ENCODE measurements around the gene KIF5C. TPM values are rescaled to one million over a fixed set of nuclear protein-coding genes. Genes with fewer than 3 reads are reported as not detected.

KIF5C gene
- total RNA-seq, 1 donor from 2014 or later: 63.1 TPM

DNA sequence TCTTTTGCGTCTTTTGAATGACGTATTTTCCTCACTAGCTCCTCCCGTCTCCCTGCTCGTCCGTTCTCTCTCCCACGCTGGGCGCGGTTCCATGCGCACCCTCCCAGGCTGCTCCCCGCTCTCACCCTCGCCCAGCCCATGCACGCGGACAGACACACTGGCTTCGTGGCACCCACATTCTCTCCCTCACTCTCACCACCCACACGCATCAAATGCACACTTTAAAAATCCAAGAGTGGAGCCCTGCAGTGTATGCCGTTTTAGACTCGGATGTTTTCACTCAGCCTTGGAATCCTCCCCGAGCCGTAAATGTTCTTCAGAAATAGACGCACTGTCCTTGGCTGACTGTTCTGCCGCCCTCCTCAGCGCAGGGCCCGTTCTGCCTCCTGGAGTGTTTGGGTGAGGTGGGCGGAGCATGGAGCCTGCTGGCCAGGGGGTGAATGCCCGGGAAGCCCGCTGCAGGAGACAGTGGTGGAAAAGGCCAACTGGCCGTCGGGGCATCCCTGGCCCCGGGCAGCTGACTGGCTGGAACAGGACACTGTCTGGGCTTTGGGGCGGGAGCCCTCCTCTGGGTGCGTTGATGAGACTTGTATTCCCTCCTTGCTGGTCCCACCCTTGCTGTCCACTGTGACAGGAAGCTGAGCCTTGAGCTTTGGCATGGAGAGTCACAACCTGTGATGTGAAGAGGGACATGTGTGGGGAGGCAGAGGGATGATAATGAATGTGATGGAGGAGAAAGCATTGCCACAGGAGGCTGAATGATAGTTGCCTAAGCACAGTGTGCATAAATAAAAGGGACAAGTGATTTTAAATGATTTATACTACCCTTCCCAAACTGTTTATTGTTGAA lies 128.1 kb downstream of the KIF5C start:
- Mint-ChIP-seq H3K27me3 (ENCODE audit: insufficient read depth, low read depth) (no peaks in the 10 kb centered on the region), H3K4me3 (no peak overlapping the region), H3K36me3 (peaks cover 52% of the 10 kb centered on the region), H3K27ac (no peak overlapping the region), H3K9me3 (no peaks in the 10 kb centered on the region), H3K4me1 (peaks cover 15% of the 10 kb centered on the region)
- H3F3A ChIP-seq (ENCODE audit: low read depth): peaks cover 18% of the 10 kb centered on the region
- DNase-seq (ENCODE audit: low spot score): no peak
- no peaks in the 10 kb centered on the region for H3K27me3 ChIP-seq
- H2AFZ ChIP-seq (replicated peaks): no peak overlapping the region
- no peak overlapping the region for H3K9ac ChIP-seq
- H3K27ac ChIP-seq: no peak overlapping the region
- H3K79me2 ChIP-seq (ENCODE audit: low read depth): no peaks in the 10 kb centered on the region
- TF ChIP-seq EZH2 (IDR thresholded peaks at IDR 0.05) (no peak), EZH2phosphoT487 (IDR thresholded peaks at IDR 0.05) (no peak)
- TF ChIP-seq, protein P1, sequence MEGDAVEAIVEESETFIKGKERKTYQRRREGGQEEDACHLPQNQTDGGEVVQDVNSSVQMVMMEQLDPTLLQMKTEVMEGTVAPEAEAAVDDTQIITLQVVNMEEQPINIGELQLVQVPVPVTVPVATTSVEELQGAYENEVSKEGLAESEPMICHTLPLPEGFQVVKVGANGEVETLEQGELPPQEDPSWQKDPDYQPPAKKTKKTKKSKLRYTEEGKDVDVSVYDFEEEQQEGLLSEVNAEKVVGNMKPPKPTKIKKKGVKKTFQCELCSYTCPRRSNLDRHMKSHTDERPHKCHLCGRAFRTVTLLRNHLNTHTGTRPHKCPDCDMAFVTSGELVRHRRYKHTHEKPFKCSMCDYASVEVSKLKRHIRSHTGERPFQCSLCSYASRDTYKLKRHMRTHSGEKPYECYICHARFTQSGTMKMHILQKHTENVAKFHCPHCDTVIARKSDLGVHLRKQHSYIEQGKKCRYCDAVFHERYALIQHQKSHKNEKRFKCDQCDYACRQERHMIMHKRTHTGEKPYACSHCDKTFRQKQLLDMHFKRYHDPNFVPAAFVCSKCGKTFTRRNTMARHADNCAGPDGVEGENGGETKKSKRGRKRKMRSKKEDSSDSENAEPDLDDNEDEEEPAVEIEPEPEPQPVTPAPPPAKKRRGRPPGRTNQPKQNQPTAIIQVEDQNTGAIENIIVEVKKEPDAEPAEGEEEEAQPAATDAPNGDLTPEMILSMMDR (IDR thresholded peaks at IDR 0.05): no peak
- H3K36me3 ChIP-seq: peaks cover 16% of the 10 kb centered on the region
- no peak overlapping the region for H3K4me2 ChIP-seq
- peaks cover 9% of the 10 kb centered on the region for H4K20me1 ChIP-seq (ENCODE audit: low read depth)
- no peaks in the 10 kb centered on the region for H3K9me3 ChIP-seq (ENCODE audit: low read depth)
- peaks cover 22% of the 10 kb centered on the region for H3K4me1 ChIP-seq
- H3K4me3 ChIP-seq: no peak overlapping the region

DNA sequence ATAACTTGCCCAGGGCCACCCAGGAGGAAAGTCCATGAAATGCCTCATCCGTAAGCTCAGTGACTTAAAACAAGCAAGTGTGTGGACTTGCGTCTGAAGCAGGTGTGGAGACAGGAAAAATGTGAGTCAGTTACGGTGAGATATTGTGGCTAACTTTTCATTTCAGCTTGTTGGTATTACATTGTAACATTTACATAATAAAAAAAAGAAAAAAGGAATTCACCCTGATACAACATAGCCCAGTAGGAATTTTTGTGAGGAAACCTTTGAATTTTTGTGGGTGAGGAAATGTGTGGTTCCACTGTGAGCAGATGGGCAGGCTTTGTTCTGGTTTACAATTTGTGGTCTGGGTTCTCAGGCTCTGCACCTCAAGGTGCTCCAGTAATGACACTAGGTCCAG lies 129.8 kb downstream of the KIF5C start:
- H3K9me3 Mint-ChIP-seq: no peaks in the 10 kb centered on the region
- peaks cover 58% of the 10 kb centered on the region for H3K36me3 Mint-ChIP-seq
- Histone ChIP-seq H4K20me1 (ENCODE audit: low read depth) (no peaks in the 10 kb centered on the region), H3K27me3 (no peaks in the 10 kb centered on the region), H3K79me2 (ENCODE audit: low read depth) (no peaks in the 10 kb centered on the region), H3K9me3 (ENCODE audit: low read depth) (no peaks in the 10 kb centered on the region), H3F3A (ENCODE audit: low read depth) (peaks cover 2% of the 10 kb centered on the region), H3K4me1 (peaks cover 11% of the 10 kb centered on the region), H3K4me3 (no peak overlapping the region), H2AFZ (replicated peaks) (no peak overlapping the region), H3K9ac (no peak overlapping the region), H3K27ac (no peak overlapping the region), H3K4me2 (no peak overlapping the region), H3K36me3 (peaks cover 16% of the 10 kb centered on the region)
- no peaks in the 10 kb centered on the region for H3K27me3 Mint-ChIP-seq (ENCODE audit: insufficient read depth, low read depth)
- peak overlapping the region; percentile 87 for H3K27ac Mint-ChIP-seq
- H3K4me3 Mint-ChIP-seq: no peak overlapping the region
- peaks cover 4% of the 10 kb centered on the region for H3K4me1 Mint-ChIP-seq
- DNase-seq (ENCODE audit: low spot score): no peak
- TF ChIP-seq EZH2 (IDR thresholded peaks at IDR 0.05) (no peak), EZH2phosphoT487 (IDR thresholded peaks at IDR 0.05) (no peak)

DNA sequence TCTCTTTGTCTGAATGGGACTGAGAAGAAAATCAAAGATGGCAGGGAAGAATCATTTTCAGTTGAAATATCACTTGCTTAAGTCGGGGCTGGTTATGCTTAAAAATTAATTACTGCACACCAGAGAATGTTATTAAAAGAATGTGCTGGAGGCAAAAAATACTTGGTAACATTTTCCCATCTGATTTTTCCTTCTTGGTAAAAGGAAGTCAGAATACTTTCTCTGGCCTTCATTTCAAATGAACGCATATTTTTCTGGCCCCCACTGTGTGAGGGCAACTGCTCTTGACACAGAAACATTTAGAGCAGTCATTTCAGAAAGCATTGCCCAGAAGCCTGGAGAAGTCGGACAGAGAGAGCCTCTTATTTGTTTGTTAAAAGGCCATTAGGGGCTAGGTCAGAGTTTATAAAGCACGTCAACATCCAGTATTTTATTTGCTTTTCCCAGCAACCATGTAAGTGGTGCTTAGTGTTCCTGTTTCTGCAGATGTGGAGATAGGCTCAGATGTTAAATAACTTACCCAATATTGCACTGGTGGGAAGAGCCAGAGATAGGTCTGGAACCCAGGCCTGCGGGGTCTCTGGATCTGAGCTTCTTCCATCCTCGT lies 130.5 kb downstream of the KIF5C start:
- TF ChIP-seq, protein P1 (IDR thresholded peaks at IDR 0.05): no peak
- TF ChIP-seq EZH2phosphoT487 (IDR thresholded peaks at IDR 0.05) (no peak), EZH2 (IDR thresholded peaks at IDR 0.05) (no peak)
- Histone ChIP-seq H3K79me2 (ENCODE audit: low read depth) (no peaks in the 10 kb centered on the region), H2AFZ (replicated peaks) (no peak overlapping the region), H4K20me1 (ENCODE audit: low read depth) (no peaks in the 10 kb centered on the region), H3K36me3 (peaks cover 13% of the 10 kb centered on the region), H3K27me3 (no peaks in the 10 kb centered on the region), H3K9ac (no peak overlapping the region), H3K4me2 (no peak overlapping the region), H3K4me1 (peaks cover 4% of the 10 kb centered on the region), H3K27ac (no peak overlapping the region), H3F3A (ENCODE audit: low read depth) (no peaks in the 10 kb centered on the region), H3K9me3 (ENCODE audit: low read depth) (no peaks in the 10 kb centered on the region), H3K4me3 (no peak overlapping the region)
- Mint-ChIP-seq H3K27me3 (ENCODE audit: insufficient read depth, low read depth) (no peaks in the 10 kb centered on the region), H3K9me3 (no peaks in the 10 kb centered on the region), H3K36me3 (peaks cover 61% of the 10 kb centered on the region), H3K27ac (no peak overlapping the region), H3K4me1 (peaks cover 4% of the 10 kb centered on the region), H3K4me3 (no peak overlapping the region)
- no peak for DNase-seq (ENCODE audit: low spot score)
